ENCODE measurements around the gene MSI2.

GRCh38 chr17:57705921-57706695 is 449.8 kb downstream of the MSI2 start:
- no peak for TF ChIP-seq POLR2A (IDR thresholded peaks at IDR 0.05)
- TF ChIP-seq, protein P1, sequence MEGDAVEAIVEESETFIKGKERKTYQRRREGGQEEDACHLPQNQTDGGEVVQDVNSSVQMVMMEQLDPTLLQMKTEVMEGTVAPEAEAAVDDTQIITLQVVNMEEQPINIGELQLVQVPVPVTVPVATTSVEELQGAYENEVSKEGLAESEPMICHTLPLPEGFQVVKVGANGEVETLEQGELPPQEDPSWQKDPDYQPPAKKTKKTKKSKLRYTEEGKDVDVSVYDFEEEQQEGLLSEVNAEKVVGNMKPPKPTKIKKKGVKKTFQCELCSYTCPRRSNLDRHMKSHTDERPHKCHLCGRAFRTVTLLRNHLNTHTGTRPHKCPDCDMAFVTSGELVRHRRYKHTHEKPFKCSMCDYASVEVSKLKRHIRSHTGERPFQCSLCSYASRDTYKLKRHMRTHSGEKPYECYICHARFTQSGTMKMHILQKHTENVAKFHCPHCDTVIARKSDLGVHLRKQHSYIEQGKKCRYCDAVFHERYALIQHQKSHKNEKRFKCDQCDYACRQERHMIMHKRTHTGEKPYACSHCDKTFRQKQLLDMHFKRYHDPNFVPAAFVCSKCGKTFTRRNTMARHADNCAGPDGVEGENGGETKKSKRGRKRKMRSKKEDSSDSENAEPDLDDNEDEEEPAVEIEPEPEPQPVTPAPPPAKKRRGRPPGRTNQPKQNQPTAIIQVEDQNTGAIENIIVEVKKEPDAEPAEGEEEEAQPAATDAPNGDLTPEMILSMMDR (IDR thresholded peaks at IDR 0.05): no peak

Data from right lobe of liver (tissue), 4 donors.